K562 (cell line): ENCODE results near the gene NTF4. TPM values are rescaled to one million over a fixed set of nuclear protein-coding genes. Genes with fewer than 3 reads are reported as not detected.

Experiments
- CAMTA2 ChIP-seq: fragments of 250-450 bp; sonication (Bioruptor Pico); conservative IDR thresholded peaks from 2 replicates; pipeline ENCODE4 v1.5.1; 2022
- ELF2 ChIP-seq: fragments of 250-450 bp; sonication (Bioruptor Pico); IDR thresholded peaks from 2 replicates; pipeline ENCODE4 v1.5.0; 2021; ENCODE audit warnings: mild to moderate bottlenecking
- EWSR1 ChIP-seq: fragments of 450-650 bp; IDR thresholded peaks from 2 replicates; pipeline ENCODE4 v1.6.1; 2018; ENCODE audit warnings: borderline replicate concordance, mild to moderate bottlenecking, low read depth, moderate library complexity; ENCODE audit not compliant: partially characterized antibody
- HNRNPLL ChIP-seq: fragments of 200-400 bp; formaldehyde crosslinking; IDR thresholded peaks from 2 replicates; pipeline ENCODE4 v1.6.1; 2017; ENCODE audit warnings: low read length, low read depth, mild to moderate bottlenecking; ENCODE audit not compliant: poor library complexity, severe bottlenecking
- NR2C1 ChIP-seq, 2 experiments: fragments of 450-650 bp; IDR thresholded peaks; 2 replicates each; pipeline ENCODE4 v1.6.1; 2017; ENCODE audit warnings: mild to moderate bottlenecking in 2 of 2, antibody characterized with exemption in 1 of 2, inconsistent platforms in 1 of 2, missing compliant biosample characterization in 1 of 2, missing genetic modification characterization in 1 of 2
- PCBP1 ChIP-seq: fragments of 200-400 bp; formaldehyde crosslinking; IDR thresholded peaks from 2 replicates; pipeline ENCODE4 v1.6.1; 2018; ENCODE audit warnings: mild to moderate bottlenecking, low read depth, low read length; ENCODE audit not compliant: poor library complexity, severe bottlenecking
- PHF21A ChIP-seq: fragments of 450-650 bp; IDR thresholded peaks from 2 replicates; pipeline ENCODE4 v1.6.1; 2017; ENCODE audit warnings: low read depth, borderline replicate concordance
- POLR2AphosphoS2 ChIP-seq: IDR thresholded peaks from 2 replicates; pipeline ENCODE4 v1.6.1; 2012; ENCODE audit warnings: low read length, improper control_type of control experiment
- SMAD3 ChIP-seq: fragments of 450-650 bp; formaldehyde crosslinking; conservative IDR thresholded peaks from 2 replicates; pipeline ENCODE4 v1.4.0; 2020; ENCODE audit warnings: mild to moderate bottlenecking
- TSC22D4 ChIP-seq: fragments of 450-650 bp; IDR thresholded peaks from 2 replicates; pipeline ENCODE4 v1.6.1; 2016; ENCODE audit warnings: missing genetic modification characterization, missing biosample characterization, control low read depth
- polyA plus RNA-seq, 8 experiments: library from polyadenylated mRNA; depleted of rRNA in 4 of 8; stranded (reverse) in 5 of 8; unstranded in 3 of 8; fragments of >200 nt; fragmentation: Nextera tagmentation in 2 of 8; fragmentation: Illumina TruSeq in 1 of 8; extraction: Ambion mirVana in 2 of 8; extraction: Trizol in 1 of 8; gene quantifications; 2 replicates each; pipeline versions ENCODE4 v1.2.1 to v1.2.3, GENCODE V29; 2011 to 2014; ENCODE audit warnings: inconsistent platforms in 1 of 8, missing spikeins in 1 of 8
- total RNA-seq, 7 experiments: library from RNA; depleted of rRNA in 6 of 7; stranded (reverse); fragments of >200 nt in 6 of 7; fragmentation: Illumina TruSeq in 2 of 7; extraction: Trizol in 2 of 7; gene quantifications; 2 replicates each; pipeline versions ENCODE4 v1.2.1 to v1.2.3, GENCODE V29; 2011 to 2021; ENCODE audit warnings: low replicate concordance in 1 of 7
- TF ChIP-seq, protein P1 (sequence below): fragments of 250-450 bp; sonication (Bioruptor Pico); IDR thresholded peaks from 2 replicates; pipeline ENCODE4 v1.8.0; 2022; ENCODE audit warnings: moderate library complexity, mild to moderate bottlenecking, inconsistent platforms
- TF ChIP-seq, protein P2 (sequence below): sonication (generic); formaldehyde crosslinking; IDR thresholded peaks from 2 replicates; pipeline ENCODE4 v1.9.0; 2022; ENCODE audit warnings: mild to moderate bottlenecking, missing genetic modification reagents
- TF ChIP-seq, protein P3 (sequence below): sonication (generic); formaldehyde crosslinking; IDR thresholded peaks from 2 replicates; pipeline ENCODE4 v1.8.1; 2023; ENCODE audit warnings: mild to moderate bottlenecking, missing genetic modification reagents, moderate library complexity
- TF ChIP-seq, protein P4 (sequence below): IDR thresholded peaks from 3 replicates; pipeline ENCODE4 v1.6.1; 2011; ENCODE audit warnings: borderline replicate concordance, mild to moderate bottlenecking, moderate library complexity; ENCODE audit not compliant: insufficient read length; ENCODE audit errors: extremely low read depth
- TF ChIP-seq, protein P5 (sequence below): fragments of 450-650 bp; IDR thresholded peaks from 2 replicates; pipeline ENCODE4 v1.6.1; 2017; ENCODE audit warnings: antibody characterized with exemption
- TF ChIP-seq, protein P6 (sequence below): fragments of 200-800 bp; sonication (Bioruptor generic); IDR thresholded peaks from 2 replicates; pipeline ENCODE4 v1.6.1; 2017; ENCODE audit warnings: missing genetic modification characterization, missing compliant biosample characterization

NTF4 gene
- total and polyA plus RNA-seq, 9 of the 15 experiments (the other 6 are each of a cell fraction or from before 2014, with no cell fraction given): not detected

DNA sequence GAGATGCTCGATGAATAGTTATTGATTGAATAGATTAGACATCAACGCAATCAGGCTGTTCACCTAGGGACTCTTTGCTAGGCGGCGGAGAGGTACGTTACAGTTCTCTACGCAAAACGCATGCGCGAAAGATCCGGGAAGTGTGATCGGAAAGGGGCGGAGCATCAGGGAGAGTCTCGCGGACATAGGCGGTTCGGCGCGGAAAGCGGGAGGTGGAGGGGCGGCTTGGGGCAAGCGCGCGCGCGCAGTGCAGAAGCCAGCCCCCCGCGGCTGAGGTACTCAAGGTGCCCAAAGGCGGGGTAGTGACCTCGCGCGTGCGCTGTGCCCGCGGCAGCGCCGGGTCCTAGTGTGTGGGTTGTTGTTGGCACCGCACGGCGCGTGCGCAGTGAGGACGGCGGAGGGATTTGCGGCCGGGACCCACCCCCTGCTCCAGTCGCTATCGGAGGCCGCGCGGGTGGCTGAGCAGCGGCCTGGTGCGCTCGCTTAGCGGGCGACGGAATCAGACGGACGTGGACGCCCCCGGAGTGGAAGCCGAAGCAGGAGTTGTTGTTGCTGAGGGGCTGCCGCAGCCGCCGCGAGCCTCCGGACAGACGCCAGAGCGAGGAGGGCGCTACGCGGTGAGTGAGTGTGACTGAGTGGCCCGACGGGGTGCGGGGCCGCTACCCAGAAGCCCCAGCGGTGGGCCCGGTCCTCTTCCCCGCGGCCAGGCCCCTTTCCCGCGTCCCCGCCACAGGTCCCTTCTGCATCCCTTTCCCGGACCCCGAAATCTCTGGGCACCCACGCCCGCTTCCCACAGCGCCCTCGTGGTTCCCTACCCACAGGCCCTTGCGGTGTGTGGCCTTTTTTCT is 20.6 kb upstream of the NTF4 start, which contains the start of gene SNRNP70 (continued):
- TF ChIP-seq, protein P1, sequence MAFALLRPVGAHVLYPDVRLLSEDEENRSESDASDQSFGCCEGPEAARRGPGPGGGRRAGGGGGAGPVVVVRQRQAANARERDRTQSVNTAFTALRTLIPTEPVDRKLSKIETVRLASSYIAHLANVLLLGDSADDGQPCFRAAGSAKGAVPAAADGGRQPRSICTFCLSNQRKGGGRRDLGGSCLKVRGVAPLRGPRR (CRISPR knock-in tag): no peak
- peak; percentile 67; the same call in 1 of the 2 replicates for TF ChIP-seq POLR2AphosphoS2
- TF ChIP-seq, protein P2, sequence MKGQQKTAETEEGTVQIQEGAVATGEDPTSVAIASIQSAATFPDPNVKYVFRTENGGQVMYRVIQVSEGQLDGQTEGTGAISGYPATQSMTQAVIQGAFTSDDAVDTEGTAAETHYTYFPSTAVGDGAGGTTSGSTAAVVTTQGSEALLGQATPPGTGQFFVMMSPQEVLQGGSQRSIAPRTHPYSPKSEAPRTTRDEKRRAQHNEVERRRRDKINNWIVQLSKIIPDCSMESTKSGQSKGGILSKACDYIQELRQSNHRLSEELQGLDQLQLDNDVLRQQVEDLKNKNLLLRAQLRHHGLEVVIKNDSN (CRISPR knock-in tag): no peak; the same call in 1 of the 2 replicates
- no peak for TF ChIP-seq TSC22D4 (tag)
- TF ChIP-seq, protein P3, sequence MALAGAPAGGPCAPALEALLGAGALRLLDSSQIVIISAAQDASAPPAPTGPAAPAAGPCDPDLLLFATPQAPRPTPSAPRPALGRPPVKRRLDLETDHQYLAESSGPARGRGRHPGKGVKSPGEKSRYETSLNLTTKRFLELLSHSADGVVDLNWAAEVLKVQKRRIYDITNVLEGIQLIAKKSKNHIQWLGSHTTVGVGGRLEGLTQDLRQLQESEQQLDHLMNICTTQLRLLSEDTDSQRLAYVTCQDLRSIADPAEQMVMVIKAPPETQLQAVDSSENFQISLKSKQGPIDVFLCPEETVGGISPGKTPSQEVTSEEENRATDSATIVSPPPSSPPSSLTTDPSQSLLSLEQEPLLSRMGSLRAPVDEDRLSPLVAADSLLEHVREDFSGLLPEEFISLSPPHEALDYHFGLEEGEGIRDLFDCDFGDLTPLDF (CRISPR knock-in tag): peak; percentile 73; the same call in 1 of the 2 replicates
- TF ChIP-seq SMAD3 (CRISPR knock-in tag): no peak
- TF ChIP-seq ELF2 (CRISPR knock-in tag): no peak; the same call in 1 of the 2 replicates
- TF ChIP-seq, protein P4, sequence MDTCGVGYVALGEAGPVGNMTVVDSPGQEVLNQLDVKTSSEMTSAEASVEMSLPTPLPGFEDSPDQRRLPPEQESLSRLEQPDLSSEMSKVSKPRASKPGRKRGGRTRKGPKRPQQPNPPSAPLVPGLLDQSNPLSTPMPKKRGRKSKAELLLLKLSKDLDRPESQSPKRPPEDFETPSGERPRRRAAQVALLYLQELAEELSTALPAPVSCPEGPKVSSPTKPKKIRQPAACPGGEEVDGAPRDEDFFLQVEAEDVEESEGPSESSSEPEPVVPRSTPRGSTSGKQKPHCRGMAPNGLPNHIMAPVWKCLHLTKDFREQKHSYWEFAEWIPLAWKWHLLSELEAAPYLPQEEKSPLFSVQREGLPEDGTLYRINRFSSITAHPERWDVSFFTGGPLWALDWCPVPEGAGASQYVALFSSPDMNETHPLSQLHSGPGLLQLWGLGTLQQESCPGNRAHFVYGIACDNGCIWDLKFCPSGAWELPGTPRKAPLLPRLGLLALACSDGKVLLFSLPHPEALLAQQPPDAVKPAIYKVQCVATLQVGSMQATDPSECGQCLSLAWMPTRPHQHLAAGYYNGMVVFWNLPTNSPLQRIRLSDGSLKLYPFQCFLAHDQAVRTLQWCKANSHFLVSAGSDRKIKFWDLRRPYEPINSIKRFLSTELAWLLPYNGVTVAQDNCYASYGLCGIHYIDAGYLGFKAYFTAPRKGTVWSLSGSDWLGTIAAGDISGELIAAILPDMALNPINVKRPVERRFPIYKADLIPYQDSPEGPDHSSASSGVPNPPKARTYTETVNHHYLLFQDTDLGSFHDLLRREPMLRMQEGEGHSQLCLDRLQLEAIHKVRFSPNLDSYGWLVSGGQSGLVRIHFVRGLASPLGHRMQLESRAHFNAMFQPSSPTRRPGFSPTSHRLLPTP: no peak
- no peak for TF ChIP-seq EWSR1
- TF ChIP-seq NR2C1 (IDR thresholded peaks at IDR 0.05): no peak
- peak; percentile 30; the same call in 1 of the 2 replicates for TF ChIP-seq NR2C1 (tag; IDR thresholded peaks at IDR 0.05)
- peak; percentile 73 for TF ChIP-seq HNRNPLL
- peak; percentile 98 for TF ChIP-seq PCBP1
- TF ChIP-seq, protein P5, sequence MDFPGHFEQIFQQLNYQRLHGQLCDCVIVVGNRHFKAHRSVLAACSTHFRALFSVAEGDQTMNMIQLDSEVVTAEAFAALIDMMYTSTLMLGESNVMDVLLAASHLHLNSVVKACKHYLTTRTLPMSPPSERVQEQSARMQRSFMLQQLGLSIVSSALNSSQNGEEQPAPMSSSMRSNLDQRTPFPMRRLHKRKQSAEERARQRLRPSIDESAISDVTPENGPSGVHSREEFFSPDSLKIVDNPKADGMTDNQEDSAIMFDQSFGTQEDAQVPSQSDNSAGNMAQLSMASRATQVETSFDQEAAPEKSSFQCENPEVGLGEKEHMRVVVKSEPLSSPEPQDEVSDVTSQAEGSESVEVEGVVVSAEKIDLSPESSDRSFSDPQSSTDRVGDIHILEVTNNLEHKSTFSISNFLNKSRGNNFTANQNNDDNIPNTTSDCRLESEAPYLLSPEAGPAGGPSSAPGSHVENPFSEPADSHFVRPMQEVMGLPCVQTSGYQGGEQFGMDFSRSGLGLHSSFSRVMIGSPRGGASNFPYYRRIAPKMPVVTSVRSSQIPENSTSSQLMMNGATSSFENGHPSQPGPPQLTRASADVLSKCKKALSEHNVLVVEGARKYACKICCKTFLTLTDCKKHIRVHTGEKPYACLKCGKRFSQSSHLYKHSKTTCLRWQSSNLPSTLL: no peak
- TF ChIP-seq, protein P6, sequence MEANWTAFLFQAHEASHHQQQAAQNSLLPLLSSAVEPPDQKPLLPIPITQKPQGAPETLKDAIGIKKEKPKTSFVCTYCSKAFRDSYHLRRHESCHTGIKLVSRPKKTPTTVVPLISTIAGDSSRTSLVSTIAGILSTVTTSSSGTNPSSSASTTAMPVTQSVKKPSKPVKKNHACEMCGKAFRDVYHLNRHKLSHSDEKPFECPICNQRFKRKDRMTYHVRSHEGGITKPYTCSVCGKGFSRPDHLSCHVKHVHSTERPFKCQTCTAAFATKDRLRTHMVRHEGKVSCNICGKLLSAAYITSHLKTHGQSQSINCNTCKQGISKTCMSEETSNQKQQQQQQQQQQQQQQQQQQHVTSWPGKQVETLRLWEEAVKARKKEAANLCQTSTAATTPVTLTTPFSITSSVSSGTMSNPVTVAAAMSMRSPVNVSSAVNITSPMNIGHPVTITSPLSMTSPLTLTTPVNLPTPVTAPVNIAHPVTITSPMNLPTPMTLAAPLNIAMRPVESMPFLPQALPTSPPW (CRISPR knock-in tag): peak; percentile 90
- TF ChIP-seq PHF21A: 0 out of 2 replicates have a peak, but pooled peaks have one; percentile 26
- no peak; the same call in 1 of the 2 replicates for TF ChIP-seq CAMTA2 (CRISPR knock-in tag)
